NCI-H226 (cell line): ENCODE data around the gene YIPF2.
A peak's percentile ranks its signal among the peaks of the same experiment; 100 is the strongest.
"Not testable (repeated sequence)": the region's sequence is repeated elsewhere in the genome, so short reads cannot be mapped to it uniquely, and the experiment has no call there.

ENCODE experiments used
- DNase-seq: peaks from one replicate; pipeline ENCODE4 v3.0.0-alpha.2; 2015

YIPF2 gene

DNA sequence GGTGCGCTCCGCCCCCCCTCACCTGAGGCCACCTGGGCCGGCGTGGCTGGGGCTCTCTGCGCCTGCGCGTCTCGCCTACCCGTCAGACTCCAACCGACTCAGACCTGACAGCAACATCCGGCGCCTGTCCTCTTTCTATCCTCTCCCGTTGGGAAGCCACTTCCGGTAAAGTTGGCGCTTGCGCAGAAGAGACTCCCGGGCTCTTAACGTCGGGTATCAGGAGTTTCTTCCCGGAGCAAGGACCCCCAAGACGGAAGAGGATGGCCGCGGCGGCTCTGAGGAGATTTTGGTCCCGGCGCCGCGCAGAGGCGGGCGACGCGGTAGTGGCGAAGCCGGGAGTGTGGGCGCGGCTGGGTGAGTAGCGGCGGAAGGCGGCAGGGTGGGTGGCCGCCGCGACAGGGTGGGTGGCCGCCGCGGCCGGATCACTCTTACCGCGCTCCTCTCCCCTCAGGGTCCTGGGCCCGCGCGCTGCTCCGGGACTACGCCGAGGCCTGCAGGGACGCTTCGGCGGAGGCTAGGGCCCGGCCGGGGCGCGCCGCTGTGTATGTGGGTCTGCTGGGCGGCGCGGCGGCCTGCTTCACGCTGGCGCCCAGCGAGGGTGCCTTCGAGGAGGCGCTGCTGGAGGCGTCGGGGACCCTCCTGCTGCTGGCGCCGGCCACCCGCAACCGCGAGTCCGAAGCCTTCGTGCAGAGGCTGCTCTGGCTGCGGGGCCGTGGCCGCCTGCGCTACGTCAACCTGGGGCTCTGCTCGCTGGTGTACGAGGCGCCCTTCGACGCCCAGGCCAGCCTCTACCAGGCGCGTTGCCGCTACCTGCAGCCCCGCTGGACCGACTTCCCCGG lies at the start of gene YIPF2, which contains the start of gene TIMM29:
TSS of gene YIPF2 (minus strand) at position 77 of the 839 bp plus-strand sequence. CDS start 229 bp downstream, outside the sequence.
TSS of gene TIMM29 (plus strand) at position 249 of the 839 bp plus-strand sequence. CDS start at position 261, 12 bp downstream.
- DNase-seq = peak; percentile 95

DNA sequence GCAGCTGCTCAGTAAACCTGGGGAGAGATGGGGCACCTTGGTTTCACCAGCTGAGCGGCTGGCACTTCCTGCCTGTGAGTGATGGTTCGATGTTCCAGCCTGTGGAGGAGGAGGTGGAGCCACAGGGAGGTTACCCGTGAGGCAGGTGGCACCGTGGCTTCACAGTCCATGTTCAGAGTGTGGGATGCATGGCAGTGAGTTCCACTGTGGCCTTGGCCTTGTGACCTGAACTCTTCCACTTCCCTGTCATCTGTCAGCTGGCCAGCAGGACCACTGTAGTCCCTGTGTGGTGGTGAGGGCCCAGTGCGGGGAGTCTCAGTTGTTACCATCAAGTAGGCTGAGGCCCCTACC lies 49.3 kb upstream of the YIPF2 start:
- no peak for DNase-seq

DNA sequence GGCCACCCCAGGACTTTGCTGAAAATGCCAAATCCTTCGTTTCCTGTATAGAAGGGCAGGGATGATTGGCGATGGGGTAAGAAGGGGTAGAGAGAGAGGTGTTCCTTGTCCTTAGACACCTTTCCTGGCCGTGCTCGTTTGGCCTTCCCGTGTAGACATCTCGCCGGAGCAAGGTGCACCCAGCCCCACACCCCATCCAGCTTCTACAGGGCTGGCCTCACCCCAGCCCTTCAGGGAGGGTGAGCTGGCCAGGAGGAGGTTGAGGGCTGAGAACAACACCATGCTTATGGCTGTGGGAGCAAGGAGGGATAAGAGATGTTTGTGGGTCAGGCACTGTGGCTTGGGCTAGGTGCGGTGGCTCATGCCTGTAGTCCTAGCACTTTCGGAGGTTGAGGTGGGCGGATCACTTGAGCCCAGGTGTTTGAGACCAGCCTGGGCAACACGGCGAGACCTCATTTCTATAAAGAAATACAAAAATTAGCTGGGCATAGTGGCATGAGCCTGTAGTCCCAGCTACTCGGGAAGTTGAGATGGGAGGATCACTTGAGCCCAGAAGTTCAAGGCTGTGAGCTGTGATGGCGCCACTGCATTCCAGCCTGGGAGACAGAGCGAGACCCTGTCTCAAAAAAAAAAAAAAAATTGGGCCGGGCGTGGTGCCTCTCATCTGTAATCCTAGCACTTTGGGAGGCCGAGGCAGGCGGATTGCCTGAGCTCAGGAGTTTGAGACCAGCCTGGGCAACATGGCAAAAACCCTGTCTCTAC lies 47.9 kb upstream of the YIPF2 start:
- DNase-seq = no peak

DNA sequence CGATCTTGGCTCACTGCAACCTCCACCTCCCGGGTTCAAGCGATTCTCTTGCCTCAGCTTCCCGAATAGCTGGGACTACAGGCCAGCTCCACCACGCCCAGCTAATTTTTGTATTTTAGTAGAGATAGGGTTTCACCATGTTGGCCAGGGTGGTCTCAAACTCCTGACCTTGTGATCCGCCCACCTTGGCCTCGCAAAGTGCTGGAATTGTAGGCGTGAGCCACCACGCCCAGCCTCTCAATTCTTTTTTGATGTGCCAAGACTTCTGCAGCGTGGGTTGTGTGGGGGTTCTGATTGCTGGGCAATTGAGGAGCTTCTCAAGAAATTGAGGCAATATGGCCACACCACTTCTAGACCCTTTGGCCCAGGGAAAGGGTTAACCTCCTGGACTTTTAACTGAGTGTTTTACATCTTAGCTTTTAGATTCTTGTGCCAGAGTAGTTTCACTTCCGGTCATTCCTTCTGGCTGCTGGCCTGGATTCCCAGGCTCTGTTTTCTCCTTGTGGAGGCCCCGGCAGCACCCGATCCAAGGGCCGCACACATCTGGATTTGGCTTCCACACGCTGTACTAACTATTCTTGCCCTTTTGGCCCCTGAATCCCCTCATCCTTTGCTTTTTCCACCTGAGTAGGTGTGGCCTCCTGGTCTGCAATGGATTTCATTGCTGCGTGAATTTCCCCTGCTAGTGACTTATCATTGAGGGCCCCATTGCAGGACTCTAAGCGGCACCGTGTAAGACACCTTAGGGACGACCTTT lies 47.1 kb upstream of the YIPF2 start:
- peak; percentile 40 for DNase-seq

DNA sequence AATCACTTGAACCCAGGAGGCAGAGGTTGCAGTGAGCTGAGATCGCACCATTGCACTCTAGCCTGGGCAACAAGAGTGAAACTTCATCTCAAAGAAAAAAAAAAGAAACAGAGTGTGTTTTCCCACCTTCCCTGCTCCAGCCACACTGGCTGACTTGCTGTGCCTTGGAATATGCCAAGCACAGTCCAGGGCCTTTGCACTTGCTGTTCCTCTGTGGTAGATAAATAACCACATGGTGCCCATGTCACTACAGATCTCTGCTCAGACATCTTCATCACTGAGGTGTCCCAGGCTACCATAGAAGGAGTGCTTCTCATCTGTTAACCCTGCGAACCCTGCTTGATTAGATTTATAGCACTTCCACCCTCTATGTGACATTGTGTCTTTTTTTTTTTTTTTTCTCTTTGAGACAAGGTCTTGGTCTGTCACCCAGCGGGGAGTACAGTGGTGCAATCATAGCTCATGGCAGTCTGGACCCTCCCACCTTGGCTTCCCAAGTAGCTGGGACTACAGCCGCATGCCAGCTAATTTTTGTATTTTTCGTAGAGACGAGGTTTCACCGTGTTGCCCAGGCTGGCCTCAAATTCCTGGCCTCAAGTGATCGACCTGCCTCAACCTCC lies 42.8 kb upstream of the YIPF2 start:
- DNase-seq = no peak

DNA sequence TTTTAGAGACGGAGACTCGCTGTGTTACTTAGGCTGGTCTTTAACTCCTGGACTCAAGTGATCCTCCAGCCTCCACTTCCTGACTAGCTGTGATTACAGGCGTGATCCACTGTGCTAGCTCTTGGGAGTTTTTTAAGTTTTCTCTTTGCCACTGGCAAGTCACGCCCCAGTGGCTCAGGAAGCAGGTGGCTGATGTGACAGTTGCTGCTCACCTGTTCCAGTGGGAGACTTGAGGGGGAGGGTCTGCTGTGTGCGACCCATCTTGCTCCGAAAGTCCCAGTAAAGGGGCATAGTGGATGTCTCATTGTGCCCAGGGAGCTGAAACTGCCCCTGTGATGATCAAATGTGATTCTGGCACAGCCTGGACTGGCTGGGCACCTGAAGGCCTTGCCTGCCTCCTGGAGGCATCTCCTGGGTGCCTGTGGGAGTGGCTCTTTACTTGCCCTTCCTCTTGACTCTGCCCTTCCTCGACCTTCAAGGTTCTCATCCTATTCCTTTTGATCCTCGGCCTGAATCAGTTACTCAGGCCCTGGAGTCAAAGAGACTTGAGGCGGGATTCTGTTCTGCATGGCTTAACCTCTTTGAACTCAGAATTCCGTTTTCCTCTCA lies 40.2 kb upstream of the YIPF2 start:
- no peak for DNase-seq

DNA sequence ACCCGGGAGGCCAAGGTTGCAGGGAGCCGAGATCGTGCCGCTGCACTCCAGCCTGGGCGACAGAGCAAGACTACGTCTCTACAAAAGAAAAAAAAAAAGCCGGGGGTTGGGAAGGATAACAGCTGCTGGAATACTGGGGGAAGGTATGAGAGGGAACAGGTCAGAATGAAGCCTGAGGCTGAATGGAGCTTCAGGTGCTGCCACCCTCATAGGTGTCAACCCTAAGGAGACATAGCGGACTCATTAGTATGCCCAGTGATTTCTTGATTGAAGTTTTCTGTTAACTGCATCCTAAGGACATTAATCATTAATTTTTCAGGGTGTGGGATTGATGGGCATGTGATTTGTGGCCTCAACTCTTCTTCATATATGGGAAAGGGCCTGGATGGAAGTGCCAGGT lies 38.4 kb upstream of the YIPF2 start:
- no peak for DNase-seq

DNA sequence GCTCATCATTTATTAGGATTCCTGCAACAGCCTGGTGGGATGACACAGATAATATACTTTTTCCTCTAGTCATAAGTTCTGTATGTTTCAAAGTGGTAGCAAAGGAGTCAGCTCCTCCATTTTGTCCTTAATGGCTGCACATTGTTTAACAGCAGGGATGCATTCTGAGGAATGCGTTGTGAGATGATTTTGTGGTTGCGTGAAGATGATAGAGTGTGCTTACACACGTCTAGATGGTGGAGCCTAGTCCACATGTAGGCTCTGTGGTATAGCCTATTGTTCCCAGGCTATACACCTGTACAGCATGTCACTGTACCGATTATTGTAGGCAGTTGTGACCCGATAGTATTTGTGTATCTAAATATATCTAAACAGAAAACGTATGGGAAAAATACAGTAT lies 37.0 kb upstream of the YIPF2 start:
- no peak for DNase-seq

DNA sequence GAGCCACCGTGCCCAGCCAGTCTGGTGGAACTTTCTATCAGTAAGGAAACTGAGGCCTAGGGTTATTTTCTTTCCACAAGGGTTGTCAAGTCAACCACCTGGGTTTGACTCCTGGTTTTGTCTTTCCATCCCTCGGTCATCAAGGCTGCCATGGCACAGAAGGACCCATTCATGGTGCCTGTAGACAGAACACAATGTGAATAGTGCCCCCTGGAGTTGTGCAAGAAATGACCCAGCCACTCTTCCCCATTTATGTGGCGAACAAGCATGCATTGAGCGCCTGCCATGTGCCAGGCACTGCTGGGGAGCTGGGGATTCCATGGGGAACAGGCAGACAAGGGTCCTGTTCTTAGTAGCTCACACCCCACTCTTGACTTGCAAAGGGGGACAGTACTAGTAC lies 36.5 kb upstream of the YIPF2 start:
- no peak for DNase-seq

DNA sequence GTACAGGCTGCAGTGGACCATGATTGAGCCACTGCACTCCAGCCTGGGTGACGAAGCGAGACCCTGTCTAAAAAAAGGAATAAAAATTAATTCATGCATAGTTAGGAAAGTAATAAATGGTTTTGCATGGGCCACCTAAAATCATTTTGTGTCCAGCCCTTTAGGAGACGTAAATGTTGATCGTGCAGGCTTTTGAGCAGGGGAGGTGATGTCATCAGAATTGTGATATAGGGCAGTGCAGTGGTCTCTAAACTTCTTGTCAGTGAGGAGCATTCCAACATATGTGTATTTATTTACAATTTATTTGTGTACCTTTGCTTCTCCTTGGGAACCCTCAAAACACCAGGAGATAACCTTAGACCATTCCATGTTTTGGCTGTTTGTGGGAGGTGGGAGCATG lies 35.4 kb upstream of the YIPF2 start:
- DNase-seq = no peak

DNA sequence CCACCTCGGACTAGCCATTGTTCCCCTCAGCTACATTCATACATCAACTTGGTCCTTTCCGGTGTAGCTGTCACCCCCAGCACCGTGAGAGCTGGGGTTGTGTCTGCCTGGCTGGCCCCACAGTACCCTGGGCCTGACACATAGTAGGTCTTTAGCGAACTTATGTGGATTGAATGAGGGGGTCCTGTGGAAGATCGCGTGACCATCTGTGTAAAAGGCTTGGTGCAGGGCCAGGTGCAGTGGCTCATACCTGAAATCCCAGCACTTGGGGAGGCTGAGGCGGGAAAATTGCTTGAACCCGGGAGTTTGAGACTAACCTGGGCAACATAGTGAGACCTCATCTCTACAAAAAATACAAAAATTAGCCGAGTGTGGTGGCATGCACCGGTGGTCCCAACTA lies 34.4 kb upstream of the YIPF2 start:
- no peak for DNase-seq

DNA sequence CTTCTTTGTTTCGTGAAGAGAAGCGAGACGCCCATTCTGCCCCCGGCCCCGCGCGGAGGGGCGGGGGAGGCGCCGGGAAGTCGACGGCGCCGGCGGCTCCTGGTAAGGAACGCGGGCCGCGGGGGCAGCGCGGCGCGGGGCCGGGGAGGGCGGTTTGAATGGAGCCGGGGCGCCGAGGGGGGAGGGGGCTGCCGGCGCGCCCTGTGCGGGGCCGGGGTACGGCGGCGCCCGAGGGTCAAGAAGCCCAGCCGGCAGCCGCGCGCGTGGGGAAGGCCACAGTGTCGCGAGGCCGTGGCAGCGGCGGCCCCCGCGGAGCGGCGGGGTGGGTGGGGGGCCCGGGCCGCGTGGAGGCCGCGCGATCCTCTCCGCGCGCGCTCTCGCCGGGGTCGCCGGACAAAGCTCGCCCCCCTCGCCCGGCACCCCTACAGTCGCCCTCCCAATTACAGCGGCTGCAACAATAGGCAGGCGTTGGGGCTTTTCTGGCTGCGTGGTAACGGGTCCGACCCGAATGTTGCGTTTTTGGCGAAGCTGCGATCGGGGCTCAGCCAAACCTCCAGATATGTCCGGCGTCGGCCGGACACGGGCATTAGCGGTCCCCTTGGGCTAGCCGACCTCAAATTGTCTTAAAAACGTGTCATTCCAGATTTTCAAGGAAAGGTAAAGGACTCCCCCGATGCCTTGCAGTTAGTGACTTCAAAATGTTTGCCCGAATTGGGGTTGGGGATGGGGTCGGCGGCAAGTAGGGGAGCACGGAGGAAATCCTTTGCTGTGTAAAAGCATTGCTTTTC lies 32.8 kb upstream of the YIPF2 start:
- no peak for DNase-seq

DNA sequence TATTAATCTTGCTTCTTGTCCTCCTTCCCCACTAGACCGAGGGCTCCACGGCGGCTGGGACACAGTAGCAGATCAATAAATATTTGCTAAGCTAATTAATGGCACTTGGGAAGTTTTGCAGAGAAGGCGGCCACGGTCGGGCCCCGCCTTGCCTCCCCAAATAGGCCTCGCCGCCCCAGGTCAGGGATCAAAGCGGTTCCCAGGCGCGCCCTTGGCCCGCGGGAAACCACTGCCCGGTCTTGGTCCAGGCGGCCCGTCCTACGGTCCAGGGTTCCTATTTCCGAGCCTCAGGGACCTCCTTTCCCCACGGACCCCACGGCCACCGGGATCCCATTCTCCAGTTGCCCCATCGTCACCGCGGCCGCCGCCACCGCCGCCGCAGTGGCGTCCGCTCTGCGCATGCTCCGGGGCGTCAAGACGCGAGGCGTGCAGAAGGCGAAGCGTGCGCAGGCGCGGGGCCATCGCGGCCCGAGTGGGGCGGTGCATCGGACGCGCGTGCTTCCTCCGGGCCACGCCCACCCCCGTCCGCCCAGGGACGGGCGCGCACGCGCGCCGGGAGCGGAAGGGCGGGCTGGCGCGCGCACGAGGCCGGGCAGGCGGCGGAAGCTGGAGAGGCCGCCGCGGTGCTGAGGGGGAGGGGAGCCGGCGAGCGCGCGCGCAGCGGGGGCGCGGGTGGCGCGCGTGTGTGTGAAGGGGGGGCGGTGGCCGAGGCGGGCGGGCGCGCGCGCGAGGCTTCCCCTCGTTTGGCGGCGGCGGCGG lies 32.1 kb upstream of the YIPF2 start, which contains the start of gene SMARCA4:
TSS of gene SMARCA4 (plus strand) at position 717 of the 759 bp plus-strand sequence. CDS start 23,122 bp downstream, outside the sequence.
- peak; percentile 90 for DNase-seq

DNA sequence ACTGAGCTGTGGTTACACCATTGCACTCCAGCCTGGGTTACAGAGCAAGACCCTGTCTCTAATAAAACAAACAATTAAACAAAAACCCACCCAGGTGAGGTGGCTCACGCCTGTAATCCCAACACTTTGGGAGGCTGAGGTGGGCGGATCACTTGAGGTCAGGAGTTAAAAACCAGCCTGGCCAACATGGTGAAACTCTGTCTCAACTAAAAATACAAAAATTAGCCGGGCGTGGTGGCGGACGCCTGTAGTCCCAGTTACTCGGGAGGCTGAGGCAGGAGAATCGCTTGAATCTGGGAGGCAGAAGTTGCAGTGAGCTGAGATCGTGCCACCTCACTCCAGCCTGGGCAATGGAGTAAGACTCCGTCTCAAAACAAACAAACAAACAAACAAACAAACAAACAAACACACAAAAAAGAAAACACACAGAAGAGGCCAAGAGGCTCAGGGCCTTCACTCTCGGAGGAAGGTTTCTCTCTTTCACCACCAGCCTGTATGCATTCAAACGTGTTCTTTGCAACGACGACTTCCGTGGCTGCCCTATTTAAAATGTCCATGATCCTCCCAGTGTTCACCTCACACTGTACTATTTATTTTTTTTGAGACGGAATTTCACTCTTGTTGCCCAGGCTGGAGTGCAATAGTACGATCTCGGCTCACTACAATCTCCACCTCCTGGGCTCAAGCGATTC lies 31.0 kb upstream of the YIPF2 start:
- not testable (repeated sequence) for DNase-seq

DNA sequence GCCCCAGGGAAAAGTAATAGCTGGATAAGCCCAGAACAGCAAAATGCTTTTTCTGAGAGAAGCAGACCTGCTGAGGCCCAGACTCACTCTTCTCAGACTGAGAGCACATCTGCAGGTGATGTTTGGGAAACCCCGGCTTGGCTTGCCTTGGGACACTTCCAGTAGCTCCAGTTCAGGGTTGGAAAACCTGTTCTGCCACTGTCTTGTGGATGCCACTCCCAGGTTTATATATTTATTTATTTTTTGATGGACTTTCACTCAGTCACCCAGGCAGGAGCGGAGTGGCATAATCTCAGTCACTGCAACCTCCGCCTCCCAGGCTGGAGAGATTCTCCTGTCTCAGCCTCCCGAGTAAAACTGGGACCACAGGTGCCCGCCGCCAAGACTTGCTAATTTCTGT lies 24.4 kb upstream of the YIPF2 start:
- DNase-seq = no peak

DNA sequence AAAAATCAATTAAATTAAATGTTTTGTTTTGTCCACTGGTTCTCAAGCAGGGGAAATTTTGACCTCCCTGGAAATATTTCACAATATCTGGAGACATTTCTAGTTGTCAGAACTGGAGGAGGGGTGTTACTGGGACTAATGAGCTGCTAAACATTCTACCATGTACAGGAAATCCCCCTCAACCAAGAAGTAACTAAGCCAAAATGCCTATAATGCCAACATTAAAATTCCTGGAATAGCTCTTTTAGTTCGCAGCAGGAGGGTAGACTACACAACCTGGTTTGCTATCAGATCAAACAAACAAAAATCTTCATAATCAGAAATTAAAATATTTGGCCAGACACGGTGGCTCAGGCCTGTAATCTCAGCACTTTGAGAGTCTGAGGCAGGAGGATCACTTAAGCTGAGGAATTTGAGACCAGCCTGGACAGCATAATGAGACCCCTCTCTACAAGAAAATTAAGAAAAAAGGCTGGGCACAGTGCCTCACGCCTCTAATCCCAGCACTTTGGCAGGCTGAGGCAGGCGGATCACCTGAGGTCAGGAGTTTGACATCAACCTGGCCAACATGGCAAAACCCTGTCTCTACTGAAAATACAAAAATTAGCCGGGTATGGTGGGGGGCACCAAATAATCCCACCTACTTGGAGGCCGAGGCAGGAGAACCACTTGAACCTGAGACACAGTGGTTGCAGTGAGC lies 18.7 kb upstream of the YIPF2 start:
- peak; percentile 83 for DNase-seq

DNA sequence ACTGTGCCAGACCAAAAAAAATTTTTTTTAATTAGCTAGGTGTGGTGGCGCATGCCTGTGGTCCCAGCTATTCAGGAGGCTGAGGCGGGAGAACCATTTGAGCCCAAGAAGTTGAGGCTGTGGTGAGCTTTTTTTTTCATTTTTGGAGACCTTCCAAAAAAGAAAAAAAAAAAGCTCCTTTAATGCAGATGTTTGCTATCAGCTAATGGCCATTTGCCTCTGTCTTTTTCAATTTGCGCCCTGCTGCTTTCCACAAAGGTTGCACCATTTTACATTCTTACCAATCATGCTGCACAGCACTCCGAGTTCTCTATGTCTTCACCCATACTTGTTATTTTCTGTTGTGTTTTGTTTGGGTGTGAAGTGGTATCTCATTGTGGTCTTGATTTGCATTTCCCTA lies 16.8 kb upstream of the YIPF2 start:
- no peak for DNase-seq

DNA sequence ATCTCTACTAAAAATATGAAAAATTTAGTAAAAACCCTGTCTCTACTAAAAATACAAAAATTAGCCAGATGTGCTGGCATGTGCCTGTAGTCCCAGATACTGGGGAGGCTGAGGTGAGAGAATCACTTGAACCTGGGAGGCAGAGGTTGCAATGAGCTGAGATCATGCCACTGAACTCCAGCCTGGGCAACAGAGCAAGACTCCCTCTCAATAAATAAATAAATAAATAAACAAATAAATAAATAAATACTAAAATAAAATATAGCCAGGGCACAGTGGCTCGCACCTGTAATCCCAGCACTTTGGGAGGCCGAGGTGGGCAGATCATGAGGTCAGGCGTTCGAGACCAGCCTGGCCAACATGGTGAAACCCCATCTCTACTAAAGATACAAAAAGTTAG lies 15.0 kb upstream of the YIPF2 start:
- DNase-seq = not testable (repeated sequence)

DNA sequence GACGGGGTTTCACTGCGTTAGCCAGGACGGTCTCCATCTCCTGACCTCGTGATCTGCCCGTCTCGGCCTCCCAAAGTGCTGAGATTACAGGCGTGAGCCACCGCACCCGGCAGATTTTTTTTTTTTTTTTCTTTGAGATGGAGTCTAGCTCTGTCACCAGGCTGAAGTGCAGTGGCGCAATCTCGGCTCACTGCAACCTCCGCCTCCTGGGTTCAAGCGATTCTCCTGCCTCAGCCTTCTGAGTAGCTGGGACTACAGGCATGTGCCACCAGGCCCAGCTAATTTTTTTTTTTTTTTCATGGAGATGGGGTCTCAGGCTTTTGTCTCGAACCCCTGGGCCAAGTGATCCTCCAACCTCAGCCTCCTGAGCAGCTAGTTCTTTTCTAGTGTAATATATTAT lies 13.2 kb upstream of the YIPF2 start:
- not testable (repeated sequence) for DNase-seq
